A673 (cell line): ENCODE measurements around the gene UGT2A3.

Source experiments
- CTCF ChIP-seq: fragments of 300-800, 200-600 bp; sonication (generic); conservative IDR thresholded peaks from 2 replicates; pipeline ENCODE4 v1.5.1; 2017; ENCODE audit warnings: low read depth, mild to moderate bottlenecking, antibody characterized with exemption, low read length, moderate library complexity, mixed read lengths
- EZH2 ChIP-seq: fragments of 200-600 bp; sonication (generic); IDR thresholded peaks from 2 replicates; pipeline ENCODE4 v1.6.1; 2017; ENCODE audit warnings: borderline replicate concordance, low read depth, mild to moderate bottlenecking, mixed read lengths, antibody characterized with exemption, low read length; ENCODE audit not compliant: poor library complexity, severe bottlenecking

GRCh38 chr4:68950033-68950432, 1.6 kb downstream of the UGT2A3 start:
- no peak for TF ChIP-seq EZH2
- no peak for TF ChIP-seq CTCF
